HepG2 (cell line): Measurements from ENCODE around the gene MRGPRG. TPM values are rescaled to one million over a fixed set of nuclear protein-coding genes. Genes with fewer than 3 reads are reported as not detected.

ENCODE experiments used
- ATAC-seq: fragments of 200-7000 bp; cut with Tn5 transposase; 3 replicates; pipeline ENCODE4 v1.9.1; 2020; ENCODE audit warnings: mild to moderate bottlenecking, moderate library complexity
- BruUV-seq: library from RNA; stranded (reverse); fragments of 400-500 nt; replicated peaks from 2 replicates; lab custom pipeline; 2021; lab: Mats Ljungman, UMichigan
- CTCF ChIA-PET: fragments of 300-600 bp; formaldehyde crosslinking; extraction: SDS; loops from one replicate; lab custom pipeline; 2021; ENCODE audit warnings: low total read pairs, inconsistent platforms, low intra/inter-chr PET ratio; lab: Yijun Ruan, JAX
- POLR2A ChIA-PET: fragments of 350-600 bp; sonication (Branson Sonifier 250); formaldehyde crosslinking; loops from one replicate; lab custom pipeline; 2020; ENCODE audit warnings: antibody characterized with exemption, inconsistent platforms; lab: Yijun Ruan, JAX
- DNase-seq: peaks from one replicate; pipeline ENCODE4 v3.0.0-alpha.2; 2015; ENCODE audit warnings: low spot score
- FAIRE-seq: peaks from 3 replicates; lab custom pipeline; 2011; peaks lifted over from hg19 to GRCh38; lab: Jason Lieb, UNC
- H2AFZ ChIP-seq: one replicate; pipeline ENCODE4 v1.6.1; 2011; ENCODE audit warnings: low read length, inconsistent platforms
- H3K27ac ChIP-seq: fragments of 300-600 bp; 3 replicates; pipeline ENCODE4 v1.8.0; 2011; ENCODE audit warnings: mixed run types, mild to moderate bottlenecking, mixed read lengths, low read length, inconsistent platforms; ENCODE audit not compliant: insufficient read depth; ENCODE audit errors: extremely low read length
- H3K27me3 ChIP-seq, 2 experiments: fragments of 200-600 bp in 1 of 2; 2 replicates in 1 of 2; 3 replicates in 1 of 2; pipeline versions ENCODE4 v1.6.0 to v1.8.0; 2011; ENCODE audit warnings: low read length in 2 of 2, mild to moderate bottlenecking in 2 of 2, moderate library complexity in 2 of 2, inconsistent platforms in 1 of 2; ENCODE audit not compliant: insufficient read depth in 2 of 2, control insufficient read depth in 1 of 2
- H3K36me3 ChIP-seq, 2 experiments: fragments of 200-600 bp in 1 of 2; replicated peaks in 1 of 2; 2 replicates in 1 of 2; 3 replicates in 1 of 2; pipeline versions ENCODE4 v1.5.1 to v1.8.0; 2011; ENCODE audit warnings: low read length in 2 of 2, inconsistent platforms in 1 of 2; ENCODE audit not compliant: insufficient read depth in 2 of 2, control insufficient read depth in 1 of 2
- H3K4me1 ChIP-seq: 2 replicates; pipeline ENCODE4 v1.5.1; 2012; ENCODE audit warnings: low read length, inconsistent platforms; ENCODE audit not compliant: insufficient read depth
- H3K4me2 ChIP-seq: 2 replicates; pipeline ENCODE4 v1.6.0; 2011; ENCODE audit warnings: low read depth, low read length, inconsistent platforms
- H3K4me3 ChIP-seq, 3 experiments: fragments of 200-600 bp in 1 of 3; sonication (generic), shearing (Covaris generic) in 1 of 3; replicated peaks in 1 of 3; 2 replicates each; pipeline ENCODE4 v1.5.1; 2011 to 2016; ENCODE audit warnings: low read length in 3 of 3, inconsistent platforms in 2 of 3, low read depth in 2 of 3, mild to moderate bottlenecking in 2 of 3, control low read depth in 1 of 3, mixed read lengths in 1 of 3; ENCODE audit not compliant: insufficient read depth in 1 of 3
- H3K79me2 ChIP-seq: one replicate; pipeline ENCODE4 v1.6.1; 2011; ENCODE audit warnings: low read length, inconsistent platforms; ENCODE audit not compliant: insufficient read depth
- H3K9ac ChIP-seq: 2 replicates; pipeline ENCODE4 v1.6.0; 2011; ENCODE audit warnings: mild to moderate bottlenecking, low read depth, low read length, inconsistent platforms; ENCODE audit not compliant: insufficient read depth
- H3K9me3 ChIP-seq: 2 replicates; pipeline ENCODE4 v1.5.1; 2012; ENCODE audit warnings: mild to moderate bottlenecking, low read length
- H4K20me1 ChIP-seq: 2 replicates; pipeline ENCODE4 v1.6.0; 2011; ENCODE audit warnings: inconsistent platforms, mild to moderate bottlenecking, low read length, moderate library complexity; ENCODE audit not compliant: insufficient read depth
- KLF15 ChIP-seq: sonication (generic); formaldehyde crosslinking; IDR thresholded peaks from 2 replicates; pipeline ENCODE4 v1.8.1; 2023; ENCODE audit warnings: borderline replicate concordance, mild to moderate bottlenecking, inconsistent platforms, missing genetic modification reagents, mixed read lengths
- KMT2A ChIP-seq: sonication (generic); formaldehyde crosslinking; IDR thresholded peaks from 2 replicates; pipeline ENCODE4 v1.4.0; 2020; ENCODE audit warnings: missing genetic modification reagents
- NFKB2 ChIP-seq: sonication (generic); formaldehyde crosslinking; IDR thresholded peaks from 2 replicates; pipeline ENCODE4 v1.4.0; 2020; ENCODE audit warnings: missing genetic modification reagents, borderline replicate concordance
- PRPF4 ChIP-seq: fragments of 200-400 bp; formaldehyde crosslinking; IDR thresholded peaks from 2 replicates; pipeline ENCODE4 v1.6.1; 2016; ENCODE audit warnings: low read length, low read depth; ENCODE audit not compliant: poor library complexity, severe bottlenecking
- RBM39 ChIP-seq: fragments of 200-400 bp; formaldehyde crosslinking; IDR thresholded peaks from one replicate; pipeline ENCODE4 v1.6.1; 2018; ENCODE audit warnings: antibody characterized with exemption, mild to moderate bottlenecking, low read depth, low read length; ENCODE audit not compliant: poor library complexity, severe bottlenecking
- RORA ChIP-seq: sonication (generic); formaldehyde crosslinking; IDR thresholded peaks from 2 replicates; pipeline ENCODE4 v1.5.0; 2020; ENCODE audit warnings: mild to moderate bottlenecking, missing genetic modification reagents, moderate library complexity
- THAP11 ChIP-seq: IDR thresholded peaks from 2 replicates; pipeline ENCODE4 v1.6.1; 2016; ENCODE audit warnings: missing biosample characterization, missing genetic modification reagents
- ZNF441 ChIP-seq: sonication (generic); formaldehyde crosslinking; IDR thresholded peaks from 2 replicates; pipeline ENCODE4 v1.7.0; 2021; ENCODE audit warnings: missing genetic modification reagents, borderline replicate concordance
- ZNF513 ChIP-seq: sonication (generic); formaldehyde crosslinking; conservative IDR thresholded peaks from 2 replicates; pipeline ENCODE4 v1.5.0; 2020; ENCODE audit warnings: missing genetic modification reagents
- ZNF547 ChIP-seq: sonication (generic); formaldehyde crosslinking; IDR thresholded peaks from 2 replicates; pipeline ENCODE4 v1.5.1; 2020; ENCODE audit warnings: mild to moderate bottlenecking, missing genetic modification reagents
- ZNF674 ChIP-seq: sonication (generic); formaldehyde crosslinking; IDR thresholded peaks from 2 replicates; pipeline ENCODE4 v1.5.0; 2020; ENCODE audit warnings: low read depth, mild to moderate bottlenecking, missing genetic modification reagents
- ZNF770 ChIP-seq: sonication (generic); formaldehyde crosslinking; IDR thresholded peaks from 2 replicates; pipeline ENCODE4 v1.5.0; 2020; ENCODE audit warnings: mild to moderate bottlenecking, missing genetic modification reagents
- ZNF772 ChIP-seq: sonication (generic); formaldehyde crosslinking; IDR thresholded peaks from 2 replicates; pipeline ENCODE4 v1.5.0; 2020; ENCODE audit warnings: mild to moderate bottlenecking, missing genetic modification reagents
- ZUFSP ChIP-seq: sonication (generic); formaldehyde crosslinking; IDR thresholded peaks from 2 replicates; pipeline ENCODE4 v1.9.0; 2021; ENCODE audit warnings: missing genetic modification reagents, mild to moderate bottlenecking, borderline replicate concordance
- WGBS: methylation state at CpG from one replicate; pipeline ENCODE4 v1.1.6; 2017; ENCODE audit warnings: low lambda C conversion rate; 5-methylcytosine and 5-hydroxymethylcytosine counted together
- in situ Hi-C: cut with HindIII; loops from 2 replicates; pipeline ENCODE4 v1.10.0; 2017; ENCODE audit warnings: low pct_unique_long_range_greater_than_20kb; ENCODE audit not compliant: extremely low pct_ligation_motif_present
- intact Hi-C: fragments of 100-400 bp; cut with micrococcal nuclease; formaldehyde crosslinking; loops from one replicate; pipeline ENCODE4 v1.10.0; 2022; ENCODE audit not compliant: unreplicated experiment
- polyA plus RNA-seq, 8 experiments: library from polyadenylated mRNA; depleted of rRNA in 3 of 8; stranded (reverse) in 7 of 8; unstranded in 1 of 8; fragments of >200 nt; fragmentation: Illumina TruSeq in 4 of 8; extraction: Trizol in 4 of 8; gene quantifications; 2 replicates each; pipeline versions ENCODE4 v1.2.1 to v1.2.3, GENCODE V29; 2011 to 2016; ENCODE audit warnings: low read depth in 4 of 8, missing spikeins in 1 of 8, mixed read lengths in 1 of 8; ENCODE audit not compliant: insufficient read depth in 1 of 8
- total RNA-seq, 5 experiments: library from RNA; depleted of rRNA; stranded (reverse); fragments of >200 nt; fragmentation: Illumina TruSeq; extraction: Trizol; gene quantifications; 2 replicates each; pipeline ENCODE4 v1.2.3, GENCODE V29; 2016; ENCODE audit warnings: low read depth in 1 of 5

The MRGPRG gene
- total and polyA plus RNA-seq, 2 of the 13 experiments (the other 11 are each of a cell fraction or from before 2014, with no cell fraction given): not detected

GRCh38 chr11:3171931-3172560 is 46.6 kb downstream of the MRGPRG start:
- peaks cover 17% of the 10 kb centered on the region for H3K9me3 ChIP-seq
- WGBS: 13% methylated on average over 9 of the region's 12 CpGs

GRCh38 chr11:3170756-3171650 is 47.6 kb downstream of the MRGPRG start:
- H3K4me2 ChIP-seq: no peak overlapping the region
- BruUV-seq: no TSS peak
- 13% methylated on average over 10 of the region's 24 CpGs for WGBS
- FAIRE-seq: no peak
- H3K4me3 ChIP-seq: no peak overlapping the region
- no peaks in the 10 kb centered on the region for H3K4me1 ChIP-seq
- in situ Hi-C loops: no loop called here
- no peak overlapping the region for H3K27ac ChIP-seq
- no peaks in the 10 kb centered on the region for H4K20me1 ChIP-seq
- H3K9me3 ChIP-seq: peaks cover 8% of the 10 kb centered on the region
- H2AFZ ChIP-seq: no peak overlapping the region
- intact Hi-C loops: no loop called here
- H3K36me3 ChIP-seq: no peaks in the 10 kb centered on the region
- POLR2A ChIA-PET: no interaction called here
- no peaks in the 10 kb centered on the region for H3K79me2 ChIP-seq
- CTCF ChIA-PET: no interaction called here
- no peak for ATAC-seq
- peaks cover 18 to 61% of the 10 kb centered on the region in 2 experiments for H3K27me3 ChIP-seq
- no peak for DNase-seq
- no peak overlapping the region for H3K9ac ChIP-seq
- TF ChIP-seq THAP11 (CRISPR knock-in tag) (no peak), ZUFSP (CRISPR knock-in tag) (no peak), ZNF674 (CRISPR knock-in tag) (no peak), KMT2A (CRISPR knock-in tag) (no peak), ZNF547 (CRISPR knock-in tag) (no peak), ZNF513 (CRISPR knock-in tag) (no peak), RBM39 (no peak), ZNF770 (no peak)

More at GRCh38 chr11:3171931-3172560, 46.6 kb downstream of the MRGPRG start:
- in situ Hi-C loops: no loop called here
- no peaks in the 10 kb centered on the region for H3K79me2 ChIP-seq
- ChIA-PET POLR2A (no interaction called here), CTCF (no interaction called here)
- no peak overlapping the region for H3K4me2 ChIP-seq
- H2AFZ ChIP-seq: no peak overlapping the region
- no peak for FAIRE-seq
- no peak for DNase-seq
- no peak overlapping the region for H3K4me3 ChIP-seq
- peaks cover 15 to 51% of the 10 kb centered on the region in 2 experiments for H3K27me3 ChIP-seq
- H4K20me1 ChIP-seq: no peaks in the 10 kb centered on the region
- TF ChIP-seq ZNF441 (CRISPR knock-in tag) (no peak), KLF15 (no peak), PRPF4 (no peak), RORA (CRISPR knock-in tag) (no peak), ZNF772 (CRISPR knock-in tag) (no peak), NFKB2 (no peak)
- H3K36me3 ChIP-seq: no peaks in the 10 kb centered on the region
- H3K9ac ChIP-seq: no peak overlapping the region
- H3K4me1 ChIP-seq: no peaks in the 10 kb centered on the region
- no TSS peak for BruUV-seq
- ATAC-seq: no peak
- intact Hi-C loops: no loop called here
- H3K27ac ChIP-seq: no peak overlapping the region
